GM23338 (cell line): Measurements from ENCODE around the gene MLLT10. TPM values are rescaled to one million over a fixed set of nuclear protein-coding genes. Genes with fewer than 3 reads are reported as not detected.

Experiments used
- ATAC-seq: fragments of 200-7000 bp; cut with Tn5 transposase; 3 replicates; pipeline ENCODE4 v1.9.1; 2020
- DNase-seq: peaks from one replicate; pipeline ENCODE4 v3.0.0-alpha.2; 2015; ENCODE audit warnings: low spot score
- H2AFZ ChIP-seq: fragments of 200-600 bp; sonication (generic); 2 replicates; pipeline ENCODE4 v1.8.0; 2016; ENCODE audit warnings: antibody characterized with exemption, mild to moderate bottlenecking, moderate library complexity
- H3F3A ChIP-seq: fragments of 200-600 bp; sonication (generic); replicated peaks from 2 replicates; pipeline ENCODE4 v1.8.0; 2017; ENCODE audit warnings: antibody characterized with exemption, mixed run types, low read depth
- H3K27ac ChIP-seq: fragments of 200-600 bp; sonication (generic); 2 replicates; pipeline ENCODE4 v1.6.1; 2016; ENCODE audit warnings: low read depth
- H3K27me3 ChIP-seq: fragments of 200-600 bp; sonication (generic); 2 replicates; pipeline ENCODE4 v1.8.0; 2016; ENCODE audit warnings: mild to moderate bottlenecking, mixed run types, moderate library complexity; ENCODE audit not compliant: insufficient read depth
- H3K36me3 ChIP-seq: fragments of 200-600 bp; sonication (generic); 2 replicates; pipeline ENCODE4 v1.8.0; 2016; ENCODE audit warnings: mild to moderate bottlenecking; ENCODE audit not compliant: insufficient read depth
- H3K4me1 ChIP-seq: fragments of 200-600 bp; sonication (generic); 2 replicates; pipeline ENCODE4 v1.8.0; 2016; ENCODE audit warnings: mild to moderate bottlenecking, moderate library complexity; ENCODE audit not compliant: insufficient read depth
- H3K4me2 ChIP-seq: fragments of 200-600 bp; sonication (generic); 2 replicates; pipeline ENCODE4 v1.7.1; 2017; ENCODE audit warnings: mixed run types
- H3K4me3 ChIP-seq: fragments of 200-600 bp; sonication (generic); 2 replicates; pipeline ENCODE4 v1.6.1; 2016; ENCODE audit warnings: mixed run types
- H3K79me2 ChIP-seq: fragments of 200-600 bp; sonication (generic); replicated peaks from 2 replicates; pipeline ENCODE4 v1.8.0; 2017; ENCODE audit warnings: mild to moderate bottlenecking; ENCODE audit not compliant: insufficient read depth
- H3K9me2 ChIP-seq: fragments of 200-600 bp; sonication (generic); 2 replicates; pipeline ENCODE4 v1.8.0; 2017; ENCODE audit not compliant: insufficient read depth
- H4K20me1 ChIP-seq: fragments of 200-600 bp; sonication (generic); replicated peaks from 2 replicates; pipeline ENCODE4 v1.8.0; 2017; ENCODE audit warnings: mild to moderate bottlenecking; ENCODE audit not compliant: insufficient read depth
- H3K27ac Mint-ChIP-seq: 2 replicates; pipeline ENCODE4 v1.8.0; 2020; ENCODE audit warnings: inconsistent platforms, mild to moderate bottlenecking, moderate library complexity, mixed read lengths
- H3K27me3 Mint-ChIP-seq: 3 replicates; pipeline ENCODE4 v1.8.0; 2022; ENCODE audit warnings: low read depth, mild to moderate bottlenecking, moderate library complexity, mixed read lengths, inconsistent platforms; ENCODE audit not compliant: insufficient read depth, poor library complexity
- H3K36me3 Mint-ChIP-seq: 3 replicates; pipeline ENCODE4 v1.8.0; 2021; ENCODE audit warnings: low read depth, mild to moderate bottlenecking, inconsistent platforms, moderate library complexity, mixed read lengths
- H3K4me1 Mint-ChIP-seq: 3 replicates; pipeline ENCODE4 v1.8.0; 2020; ENCODE audit warnings: mild to moderate bottlenecking, inconsistent platforms, mixed read lengths
- H3K4me3 Mint-ChIP-seq: 3 replicates; pipeline ENCODE4 v1.8.0; 2021; ENCODE audit warnings: moderate library complexity, mild to moderate bottlenecking, inconsistent platforms, mixed read lengths
- H3K9me3 Mint-ChIP-seq: 3 replicates; pipeline ENCODE4 v1.8.0; 2020; ENCODE audit warnings: moderate library complexity, mild to moderate bottlenecking, inconsistent platforms, mixed read lengths
- CREB1 ChIP-seq: fragments of 250-450 bp; sonication (Bioruptor Pico); IDR thresholded peaks from 2 replicates; pipeline ENCODE4 v1.5.0; 2020; ENCODE audit warnings: low read depth, mild to moderate bottlenecking, moderate library complexity
- CTCF ChIP-seq, 2 experiments: fragments of 200-600 bp in 1 of 2; sonication (generic) in 1 of 2; conservative IDR thresholded peaks; 2 replicates each; pipeline versions ENCODE4 v1.5.1 to v1.6.1; 2016 to 2017; ENCODE audit warnings: antibody characterized with exemption in 2 of 2, low read depth in 2 of 2, mild to moderate bottlenecking in 2 of 2, moderate library complexity in 1 of 2
- ETS1 ChIP-seq: IDR thresholded peaks from 2 replicates; pipeline ENCODE4 v1.6.1; 2016; ENCODE audit warnings: antibody characterized with exemption
- EZH2 ChIP-seq: fragments of 200-600 bp; sonication (generic); IDR thresholded peaks from one replicate; pipeline ENCODE4 v1.8.0; 2017; ENCODE audit warnings: antibody characterized with exemption, mild to moderate bottlenecking, low read depth; ENCODE audit not compliant: unreplicated experiment
- EZH2phosphoT487 ChIP-seq: fragments of 200-600 bp; sonication (generic); IDR thresholded peaks from one replicate; pipeline ENCODE4 v1.8.1; 2018; ENCODE audit warnings: antibody characterized with exemption; ENCODE audit not compliant: unreplicated experiment
- JUNB ChIP-seq: IDR thresholded peaks from one replicate; pipeline ENCODE4 v1.6.1; 2016; ENCODE audit warnings: antibody characterized with exemption; ENCODE audit not compliant: unreplicated experiment
- REST ChIP-seq: IDR thresholded peaks from one replicate; pipeline ENCODE4 v1.6.1; 2018; ENCODE audit warnings: antibody characterized with exemption; ENCODE audit not compliant: unreplicated experiment
- STAT1 ChIP-seq: IDR thresholded peaks from one replicate; pipeline ENCODE4 v1.6.1; 2016; ENCODE audit warnings: antibody characterized with exemption; ENCODE audit not compliant: unreplicated experiment
- ZNF114 ChIP-seq: fragments of 250-450 bp; sonication (Bioruptor Pico); IDR thresholded peaks from 2 replicates; pipeline ENCODE4 v1.5.0; 2020; ENCODE audit warnings: mild to moderate bottlenecking, moderate library complexity
- ZNF462 ChIP-seq: fragments of 250-450 bp; sonication (Bioruptor Pico); IDR thresholded peaks from 2 replicates; pipeline ENCODE4 v1.5.0; 2020; ENCODE audit warnings: mild to moderate bottlenecking, moderate library complexity
- polyA plus RNA-seq: library from polyadenylated mRNA; unstranded; fragments of >200 nt; fragmentation: Nextera tagmentation; extraction: Ambion mirVana; gene quantifications from 2 replicates; pipeline ENCODE4 v1.2.1, GENCODE V29; 2016
- total RNA-seq: library from RNA; depleted of rRNA; stranded (reverse); fragments of >200 nt; shearing (Covaris generic); gene quantifications from 2 replicates; pipeline ENCODE4 v1.2.3, GENCODE V29; 2014

The MLLT10 gene
- total and polyA plus RNA-seq, 2 experiments from 2014 or later = 28.8 to 55.4 TPM

GRCh38 chr10:21744223-21744622 is 210.2 kb downstream of the MLLT10 start:
- Histone ChIP-seq H3K4me1 (peaks cover 10% of the 10 kb centered on the region), H3K27ac (no peak overlapping the region), H3K9me2 (no peaks in the 10 kb centered on the region), H3K4me2 (no peak overlapping the region), H3K4me3 (no peak overlapping the region), H2AFZ (no peak overlapping the region), H3K79me2 (peaks cover 4% of the 10 kb centered on the region; the same call in 1 of the 2 replicates), H3K27me3 (no peaks in the 10 kb centered on the region), H3F3A (peaks cover 3% of the 10 kb centered on the region; the same call in 1 of the 2 replicates), H3K36me3 (peaks cover 22% of the 10 kb centered on the region), H4K20me1 (no peaks in the 10 kb centered on the region)
- DNase-seq (no peak), ATAC-seq (no peak; the same call in 2 of the 3 replicates)
- Mint-ChIP-seq H3K9me3 (no peaks in the 10 kb centered on the region; the same call in 1 of the 3 replicates), H3K27me3 (peaks cover 16% of the 10 kb centered on the region), H3K36me3 (peaks cover 66% of the 10 kb centered on the region), H3K4me3 (no peak overlapping the region), H3K27ac (no peak overlapping the region), H3K4me1 (peaks cover 43% of the 10 kb centered on the region)
- no peak for TF ChIP-seq ZNF462
- TF ChIP-seq ETS1 = no peak
- no peak for TF ChIP-seq JUNB
- TF ChIP-seq REST = no peak
- no peak for TF ChIP-seq STAT1
- TF ChIP-seq CTCF (conservative IDR thresholded peaks at IDR 0.05; ENCODE audit: low read depth in 2 of 2) = no peak
- no peak for TF ChIP-seq EZH2
- TF ChIP-seq CREB1 (CRISPR knock-in tag) = no peak
- no peak for TF ChIP-seq EZH2phosphoT487
- no peak for TF ChIP-seq ZNF114
